Esophagus squamous epithelium (tissue), 4 donors: ENCODE results near the gene DENND6B.

Source experiments
- POLR2A ChIP-seq, 4 donors: fragments of 450-650 bp; IDR thresholded peaks; one replicate each; pipeline ENCODE4 v1.6.1; 2017; ENCODE audit warnings: antibody characterized with exemption in 4 of 4, mild to moderate bottlenecking in 4 of 4, moderate library complexity in 3 of 4
- TF ChIP-seq, protein P1 (sequence below), 6 experiments: fragments of 450-650 bp in 4 of 6; fragments of 200-600 bp in 2 of 6; sonication (generic) in 2 of 6; IDR thresholded peaks; one replicate each; pipeline ENCODE4 v1.5.1; 2016 to 2019; ENCODE audit warnings: antibody characterized with exemption in 6 of 6, mild to moderate bottlenecking in 4 of 6, moderate library complexity in 4 of 6

DNA sequence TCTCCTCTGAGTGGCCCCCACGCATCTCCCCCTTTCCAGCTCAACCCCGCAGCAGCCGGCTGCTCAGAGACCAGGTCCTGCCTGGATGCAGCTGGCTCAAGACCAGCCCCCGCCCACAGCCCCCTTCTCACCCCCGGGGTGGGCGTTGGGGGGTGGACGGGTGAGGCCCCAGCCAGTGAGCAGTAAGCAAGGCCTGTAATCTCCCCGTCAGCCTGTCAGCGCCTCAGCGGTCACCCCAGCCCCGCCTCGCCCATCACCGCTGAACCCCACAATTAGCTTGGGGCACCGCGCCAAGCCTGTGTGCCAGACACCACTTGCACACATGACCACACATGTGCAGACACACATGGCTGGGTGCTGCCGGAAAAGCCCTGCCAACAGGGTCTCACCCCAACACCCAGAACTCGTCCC, 25.2 kb downstream of the DENND6B start:
- TF ChIP-seq, protein P1, sequence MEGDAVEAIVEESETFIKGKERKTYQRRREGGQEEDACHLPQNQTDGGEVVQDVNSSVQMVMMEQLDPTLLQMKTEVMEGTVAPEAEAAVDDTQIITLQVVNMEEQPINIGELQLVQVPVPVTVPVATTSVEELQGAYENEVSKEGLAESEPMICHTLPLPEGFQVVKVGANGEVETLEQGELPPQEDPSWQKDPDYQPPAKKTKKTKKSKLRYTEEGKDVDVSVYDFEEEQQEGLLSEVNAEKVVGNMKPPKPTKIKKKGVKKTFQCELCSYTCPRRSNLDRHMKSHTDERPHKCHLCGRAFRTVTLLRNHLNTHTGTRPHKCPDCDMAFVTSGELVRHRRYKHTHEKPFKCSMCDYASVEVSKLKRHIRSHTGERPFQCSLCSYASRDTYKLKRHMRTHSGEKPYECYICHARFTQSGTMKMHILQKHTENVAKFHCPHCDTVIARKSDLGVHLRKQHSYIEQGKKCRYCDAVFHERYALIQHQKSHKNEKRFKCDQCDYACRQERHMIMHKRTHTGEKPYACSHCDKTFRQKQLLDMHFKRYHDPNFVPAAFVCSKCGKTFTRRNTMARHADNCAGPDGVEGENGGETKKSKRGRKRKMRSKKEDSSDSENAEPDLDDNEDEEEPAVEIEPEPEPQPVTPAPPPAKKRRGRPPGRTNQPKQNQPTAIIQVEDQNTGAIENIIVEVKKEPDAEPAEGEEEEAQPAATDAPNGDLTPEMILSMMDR (IDR thresholded peaks at IDR 0.05): no peak
- no peak for TF ChIP-seq POLR2A (IDR thresholded peaks at IDR 0.05)
